Ishikawa (cell line): ENCODE results near the gene SYMPK.

Source experiments
- CEBPB ChIP-seq: IDR thresholded peaks from 2 replicates; pipeline ENCODE4 v1.6.1; 2012
- CREB1 ChIP-seq: IDR thresholded peaks from 2 replicates; pipeline ENCODE4 v1.6.1; 2012; ENCODE audit warnings: low read depth
- EGR1 ChIP-seq: IDR thresholded peaks from 2 replicates; pipeline ENCODE4 v1.6.1; 2012
- EP300 ChIP-seq: IDR thresholded peaks from 2 replicates; pipeline ENCODE4 v1.6.1; 2012; ENCODE audit warnings: borderline replicate concordance
- FOXM1 ChIP-seq: IDR thresholded peaks from 2 replicates; pipeline ENCODE4 v1.6.1; 2012; ENCODE audit warnings: low read depth, borderline replicate concordance
- NFIC ChIP-seq: IDR thresholded peaks from 2 replicates; pipeline ENCODE4 v1.6.1; 2012
- RAD21 ChIP-seq: IDR thresholded peaks from 2 replicates; pipeline ENCODE4 v1.6.1; 2012; ENCODE audit warnings: low read depth
- TAF1 ChIP-seq: IDR thresholded peaks from 2 replicates; pipeline ENCODE4 v1.6.1; 2012; ENCODE audit warnings: low read depth, mild to moderate bottlenecking
- TCF12 ChIP-seq: IDR thresholded peaks from 2 replicates; pipeline ENCODE4 v1.6.1; 2012; ENCODE audit warnings: low read depth
- TEAD4 ChIP-seq: IDR thresholded peaks from 2 replicates; pipeline ENCODE4 v1.6.1; 2012
- YY1 ChIP-seq: IDR thresholded peaks from 2 replicates; pipeline ENCODE4 v1.6.1; 2012; ENCODE audit warnings: low read depth
- ZBTB7A ChIP-seq: IDR thresholded peaks from 2 replicates; pipeline ENCODE4 v1.6.1; 2012; ENCODE audit warnings: low read depth
- TF ChIP-seq, protein P1 (sequence below): IDR thresholded peaks from 2 replicates; pipeline ENCODE4 v1.6.1; 2012
- TF ChIP-seq, protein P2 (sequence below): IDR thresholded peaks from 2 replicates; pipeline ENCODE4 v1.6.1; 2012; ENCODE audit warnings: low read depth, mild to moderate bottlenecking
- TF ChIP-seq, protein P3 (sequence below): IDR thresholded peaks from 2 replicates; pipeline ENCODE4 v1.6.1; 2012

The SYMPK gene

DNA sequence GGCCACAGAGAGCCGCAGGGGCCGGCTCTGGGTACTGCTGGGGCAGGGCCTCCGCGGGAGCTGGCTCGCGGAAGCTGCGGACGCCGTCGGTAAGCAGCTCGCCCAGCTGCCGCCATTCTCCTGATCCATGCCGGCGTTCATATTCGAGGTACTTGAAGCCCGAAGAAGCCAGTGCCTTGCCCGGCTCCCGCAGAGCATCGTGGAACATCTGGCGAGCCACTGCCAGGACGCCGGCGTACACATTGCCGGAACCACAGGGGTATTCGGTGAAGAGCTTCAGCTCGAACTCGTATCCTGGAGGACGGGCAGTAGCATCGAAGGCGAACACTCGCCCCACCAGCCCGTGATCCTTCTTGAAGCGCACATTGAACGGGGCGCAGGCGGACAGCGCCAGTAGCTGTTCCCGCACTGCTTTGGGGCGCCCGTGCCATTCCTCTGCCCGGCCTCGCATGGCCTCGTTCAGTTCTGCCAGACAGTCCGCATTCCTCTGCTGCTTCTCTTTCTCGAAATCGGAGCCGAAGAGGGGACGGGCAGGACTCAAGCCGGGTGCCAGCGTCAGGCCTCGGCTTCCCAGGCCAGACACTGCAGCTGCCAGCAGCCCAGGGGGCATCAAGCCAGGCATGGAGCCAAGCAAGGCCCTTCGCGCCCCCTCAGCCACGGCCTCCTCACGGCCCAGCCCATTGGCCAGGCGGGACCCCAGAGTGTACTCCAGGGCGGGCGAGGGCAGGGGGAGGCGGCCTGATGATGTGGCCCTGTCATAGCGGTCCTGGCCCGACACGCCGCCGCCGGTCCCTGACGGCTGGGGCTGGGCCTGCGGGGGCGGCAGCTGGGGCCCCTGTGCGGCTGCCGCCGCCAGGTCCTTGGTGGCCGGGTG, 22.0 kb upstream of the SYMPK start:
- no peak for TF ChIP-seq YY1
- TF ChIP-seq EP300: no peak
- peak; percentile 65; the same call in 1 of the 2 replicates for TF ChIP-seq EGR1
- no peak for TF ChIP-seq ZBTB7A
- TF ChIP-seq, protein P1, sequence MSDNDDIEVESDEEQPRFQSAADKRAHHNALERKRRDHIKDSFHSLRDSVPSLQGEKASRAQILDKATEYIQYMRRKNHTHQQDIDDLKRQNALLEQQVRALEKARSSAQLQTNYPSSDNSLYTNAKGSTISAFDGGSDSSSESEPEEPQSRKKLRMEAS: no peak
- no peak for TF ChIP-seq CEBPB
- no peak for TF ChIP-seq NFIC
- TF ChIP-seq TAF1: no peak

DNA sequence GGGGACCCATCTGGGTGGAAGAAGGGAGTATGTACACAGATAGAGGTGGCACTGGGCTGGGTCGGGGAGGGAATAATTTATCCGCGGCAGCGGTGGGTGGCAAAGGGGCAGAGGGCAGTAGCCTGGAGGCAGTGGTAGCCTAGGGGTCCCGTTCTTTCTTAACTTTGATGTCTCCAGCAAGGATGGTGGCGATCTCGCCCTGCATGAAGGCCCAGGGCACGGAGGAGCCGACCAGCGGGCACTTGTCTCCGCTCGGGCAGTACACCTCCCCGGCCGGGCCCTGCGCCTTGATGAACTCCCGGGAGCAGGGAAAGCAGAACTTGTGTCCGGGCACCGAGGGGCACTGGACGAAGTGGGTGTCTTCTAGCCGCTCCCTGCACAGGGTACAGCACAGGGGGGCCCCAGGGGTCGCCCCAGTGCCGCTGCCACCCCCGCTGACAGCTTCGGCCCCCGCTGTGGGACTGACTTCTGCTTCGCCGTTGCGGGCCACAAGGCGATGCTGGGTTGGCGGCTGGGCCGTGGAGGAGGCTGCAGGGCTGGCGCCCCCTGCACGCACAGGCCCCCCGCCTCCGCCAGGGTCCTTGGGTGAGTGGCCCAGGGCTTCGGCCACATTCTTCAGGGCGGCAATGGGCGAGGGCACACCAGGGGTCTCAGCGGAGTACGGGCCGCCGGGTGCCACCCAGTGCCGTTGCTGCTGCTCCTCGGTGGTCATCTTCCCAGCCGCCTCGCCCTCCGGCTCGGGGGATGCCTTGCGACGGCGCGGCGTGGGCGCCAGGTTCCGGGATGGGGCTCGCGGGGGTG, 21.1 kb upstream of the SYMPK start:
- no peak for TF ChIP-seq TAF1
- TF ChIP-seq, protein P2, sequence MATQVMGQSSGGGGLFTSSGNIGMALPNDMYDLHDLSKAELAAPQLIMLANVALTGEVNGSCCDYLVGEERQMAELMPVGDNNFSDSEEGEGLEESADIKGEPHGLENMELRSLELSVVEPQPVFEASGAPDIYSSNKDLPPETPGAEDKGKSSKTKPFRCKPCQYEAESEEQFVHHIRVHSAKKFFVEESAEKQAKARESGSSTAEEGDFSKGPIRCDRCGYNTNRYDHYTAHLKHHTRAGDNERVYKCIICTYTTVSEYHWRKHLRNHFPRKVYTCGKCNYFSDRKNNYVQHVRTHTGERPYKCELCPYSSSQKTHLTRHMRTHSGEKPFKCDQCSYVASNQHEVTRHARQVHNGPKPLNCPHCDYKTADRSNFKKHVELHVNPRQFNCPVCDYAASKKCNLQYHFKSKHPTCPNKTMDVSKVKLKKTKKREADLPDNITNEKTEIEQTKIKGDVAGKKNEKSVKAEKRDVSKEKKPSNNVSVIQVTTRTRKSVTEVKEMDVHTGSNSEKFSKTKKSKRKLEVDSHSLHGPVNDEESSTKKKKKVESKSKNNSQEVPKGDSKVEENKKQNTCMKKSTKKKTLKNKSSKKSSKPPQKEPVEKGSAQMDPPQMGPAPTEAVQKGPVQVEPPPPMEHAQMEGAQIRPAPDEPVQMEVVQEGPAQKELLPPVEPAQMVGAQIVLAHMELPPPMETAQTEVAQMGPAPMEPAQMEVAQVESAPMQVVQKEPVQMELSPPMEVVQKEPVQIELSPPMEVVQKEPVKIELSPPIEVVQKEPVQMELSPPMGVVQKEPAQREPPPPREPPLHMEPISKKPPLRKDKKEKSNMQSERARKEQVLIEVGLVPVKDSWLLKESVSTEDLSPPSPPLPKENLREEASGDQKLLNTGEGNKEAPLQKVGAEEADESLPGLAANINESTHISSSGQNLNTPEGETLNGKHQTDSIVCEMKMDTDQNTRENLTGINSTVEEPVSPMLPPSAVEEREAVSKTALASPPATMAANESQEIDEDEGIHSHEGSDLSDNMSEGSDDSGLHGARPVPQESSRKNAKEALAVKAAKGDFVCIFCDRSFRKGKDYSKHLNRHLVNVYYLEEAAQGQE: no peak
- no peak for TF ChIP-seq NFIC
- no peak for TF ChIP-seq CREB1
- TF ChIP-seq RAD21: no peak
- no peak for TF ChIP-seq YY1
- no peak for TF ChIP-seq ZBTB7A
- no peak for TF ChIP-seq EP300
- TF ChIP-seq, protein P1: no peak
- no peak for TF ChIP-seq CEBPB
- TF ChIP-seq TCF12: no peak
- TF ChIP-seq, protein P3, sequence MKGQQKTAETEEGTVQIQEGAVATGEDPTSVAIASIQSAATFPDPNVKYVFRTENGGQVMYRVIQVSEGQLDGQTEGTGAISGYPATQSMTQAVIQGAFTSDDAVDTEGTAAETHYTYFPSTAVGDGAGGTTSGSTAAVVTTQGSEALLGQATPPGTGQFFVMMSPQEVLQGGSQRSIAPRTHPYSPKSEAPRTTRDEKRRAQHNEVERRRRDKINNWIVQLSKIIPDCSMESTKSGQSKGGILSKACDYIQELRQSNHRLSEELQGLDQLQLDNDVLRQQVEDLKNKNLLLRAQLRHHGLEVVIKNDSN: no peak
- no peak for TF ChIP-seq TEAD4
- no peak for TF ChIP-seq FOXM1
- no peak for TF ChIP-seq EGR1

DNA sequence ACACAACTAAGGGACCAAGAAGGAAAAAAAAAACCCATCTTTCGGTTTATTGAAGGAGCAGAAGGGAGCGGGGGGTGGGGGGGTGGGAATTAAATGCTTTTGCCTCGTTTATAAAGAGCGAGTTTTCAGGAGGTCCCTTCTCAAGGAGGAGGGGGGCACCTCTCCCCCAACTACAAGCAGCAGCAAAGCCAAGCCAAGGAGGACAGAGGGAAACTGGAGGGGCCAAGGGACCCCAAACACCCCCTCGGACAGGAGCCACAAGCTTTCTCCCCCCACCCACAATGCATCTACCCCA, 20.6 kb upstream of the SYMPK start:
- TF ChIP-seq CEBPB (no peak), CREB1 (no peak), NFIC (no peak), FOXM1 (no peak), TCF12 (no peak), YY1 (no peak), RAD21 (no peak), TAF1 (no peak), EGR1 (no peak), ZBTB7A (no peak), EP300 (no peak), TEAD4 (no peak)
- TF ChIP-seq, protein P3: no peak
- TF ChIP-seq, protein P1: no peak
- TF ChIP-seq, protein P2: no peak

DNA sequence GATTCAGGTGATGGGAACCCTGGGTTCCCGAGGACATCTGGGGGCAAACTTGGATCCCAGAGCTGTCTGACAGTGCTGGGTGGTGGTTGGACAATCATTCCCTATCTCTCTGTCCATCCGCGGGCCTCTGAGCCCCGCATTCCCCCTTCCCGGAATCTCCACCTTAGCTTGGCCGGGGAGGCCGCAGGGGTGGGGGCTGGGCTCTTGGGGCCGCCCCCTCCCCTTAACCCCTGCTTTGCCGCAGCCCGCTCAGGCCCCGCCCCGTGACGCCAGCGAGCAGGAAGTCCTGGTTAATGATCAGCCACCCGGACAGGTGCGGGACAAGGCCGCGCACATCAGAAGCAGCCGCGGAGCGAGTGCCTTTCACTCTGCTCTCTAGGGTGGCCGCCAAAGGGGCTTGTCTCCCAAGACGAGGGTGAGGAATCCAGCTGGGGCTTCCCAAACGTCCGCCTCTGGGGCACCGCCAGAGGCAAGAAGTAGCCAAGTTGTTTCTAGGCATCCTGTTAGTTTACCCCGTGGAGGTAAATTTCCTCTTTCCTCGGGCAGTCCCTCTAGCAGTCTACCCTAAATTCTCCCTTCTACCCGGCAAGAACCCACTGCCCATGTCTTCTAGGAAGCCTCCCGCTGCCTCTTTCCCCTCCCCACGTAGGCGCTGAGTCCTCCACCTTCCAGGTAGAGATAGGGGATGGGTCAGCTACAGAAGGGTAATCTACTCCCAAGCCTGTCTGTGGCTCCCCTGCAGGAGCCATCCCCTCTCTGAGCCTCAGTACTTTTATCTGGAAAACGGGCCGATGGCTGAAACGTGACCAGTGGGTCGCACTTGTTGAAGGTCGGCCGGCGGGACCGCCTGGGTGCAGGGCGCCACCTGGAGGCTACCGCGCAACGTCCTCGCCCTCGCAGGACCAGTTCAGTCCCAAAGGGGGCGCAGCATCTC, 20.0 kb upstream of the SYMPK start:
- TF ChIP-seq RAD21 (peak; percentile 69), EGR1 (no peak), EP300 (no peak), FOXM1 (no peak), YY1 (peak; percentile 36; the same call in 1 of the 2 replicates), CEBPB (no peak), CREB1 (no peak), NFIC (no peak), TAF1 (no peak), ZBTB7A (0 out of 2 replicates have a peak, but pooled peaks have one; percentile 29), TCF12 (no peak)
- TF ChIP-seq, protein P2: no peak
- TF ChIP-seq, protein P3: no peak
- TF ChIP-seq, protein P1: 0 out of 2 replicates have a peak, but pooled peaks have one; percentile 37
